Breast epithelium (tissue), 3 donors: ENCODE results near the gene LEO1.

Source experiments
- CTCF ChIP-seq, 3 donors: fragments of 450-650 bp; IDR thresholded peaks; one replicate each; pipeline ENCODE4 v1.5.1; 2016 to 2017; ENCODE audit warnings: antibody characterized with exemption in 3 of 3, mild to moderate bottlenecking in 3 of 3, moderate library complexity in 3 of 3
- POLR2A ChIP-seq: fragments of 450-650 bp; IDR thresholded peaks from one replicate; pipeline ENCODE4 v1.6.1; 2016; ENCODE audit warnings: antibody characterized with exemption, mild to moderate bottlenecking, moderate library complexity
- POLR2AphosphoS5 ChIP-seq, 3 donors: sonication (generic); formaldehyde crosslinking; IDR thresholded peaks; one replicate each; pipeline ENCODE4 v1.6.1; 2017; ENCODE audit warnings: antibody characterized with exemption in 3 of 3

- TF ChIP-seq POLR2AphosphoS5 (IDR thresholded peaks at IDR 0.05) (no peak), POLR2A (no peak), CTCF (IDR thresholded peaks at IDR 0.05) (no peak)
These were observed 63.3 kb downstream of the LEO1 start for GRCh38 chr15:51908316-51908715.
